Measurements from ENCODE around the gene LCP1.

Gene LCP1

GRCh38 chr13:46146898-46147297, 35.1 kb downstream of the LCP1 start:
- Histone ChIP-seq H3K27me3 (replicated peaks; ENCODE audit: control insufficient read depth, insufficient read depth, low read length) (no peaks in the 10 kb centered on the region), H3K4me3 (replicated peaks; ENCODE audit: low read depth, low read length) (no peak overlapping the region), H3K36me3 (ENCODE audit: control insufficient read depth, insufficient read depth, low read length) (peaks cover 32% of the 10 kb centered on the region)
- TF ChIP-seq, protein P1, sequence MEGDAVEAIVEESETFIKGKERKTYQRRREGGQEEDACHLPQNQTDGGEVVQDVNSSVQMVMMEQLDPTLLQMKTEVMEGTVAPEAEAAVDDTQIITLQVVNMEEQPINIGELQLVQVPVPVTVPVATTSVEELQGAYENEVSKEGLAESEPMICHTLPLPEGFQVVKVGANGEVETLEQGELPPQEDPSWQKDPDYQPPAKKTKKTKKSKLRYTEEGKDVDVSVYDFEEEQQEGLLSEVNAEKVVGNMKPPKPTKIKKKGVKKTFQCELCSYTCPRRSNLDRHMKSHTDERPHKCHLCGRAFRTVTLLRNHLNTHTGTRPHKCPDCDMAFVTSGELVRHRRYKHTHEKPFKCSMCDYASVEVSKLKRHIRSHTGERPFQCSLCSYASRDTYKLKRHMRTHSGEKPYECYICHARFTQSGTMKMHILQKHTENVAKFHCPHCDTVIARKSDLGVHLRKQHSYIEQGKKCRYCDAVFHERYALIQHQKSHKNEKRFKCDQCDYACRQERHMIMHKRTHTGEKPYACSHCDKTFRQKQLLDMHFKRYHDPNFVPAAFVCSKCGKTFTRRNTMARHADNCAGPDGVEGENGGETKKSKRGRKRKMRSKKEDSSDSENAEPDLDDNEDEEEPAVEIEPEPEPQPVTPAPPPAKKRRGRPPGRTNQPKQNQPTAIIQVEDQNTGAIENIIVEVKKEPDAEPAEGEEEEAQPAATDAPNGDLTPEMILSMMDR (IDR thresholded peaks at IDR 0.05; ENCODE audit: insufficient read depth, low read length, poor library complexity, severe bottlenecking) = no peak
- no peak for DNase-seq (ENCODE audit: extremely low read depth, insufficient read length)

DNA sequence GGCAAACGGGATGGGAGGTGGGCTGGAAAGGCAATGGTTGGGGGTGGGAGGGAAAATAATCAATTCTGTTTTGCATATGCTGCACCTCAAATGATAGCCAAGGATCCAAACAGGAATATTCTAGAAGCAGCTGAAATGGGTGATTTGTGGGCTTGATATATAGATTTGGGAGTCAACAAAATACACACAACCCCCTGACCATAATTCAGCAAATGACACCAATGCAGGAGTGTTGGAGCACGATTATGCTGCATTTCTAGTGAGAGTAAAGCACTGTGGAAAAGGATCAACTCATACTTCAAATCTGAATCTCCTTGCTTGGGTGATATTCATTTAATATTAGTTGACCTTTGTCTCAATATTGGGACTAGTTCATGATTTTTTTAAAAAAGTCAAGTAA, 36.0 kb downstream of the LCP1 start:
- Histone ChIP-seq H3K4me3 (replicated peaks; ENCODE audit: low read depth, low read length) (no peak overlapping the region), H3K27me3 (replicated peaks; ENCODE audit: control insufficient read depth, insufficient read depth, low read length) (no peaks in the 10 kb centered on the region), H3K36me3 (ENCODE audit: control insufficient read depth, insufficient read depth, low read length) (peaks cover 31% of the 10 kb centered on the region)
- DNase-seq (ENCODE audit: extremely low read depth, insufficient read length) = no peak
- TF ChIP-seq, protein P1 (IDR thresholded peaks at IDR 0.05; ENCODE audit: insufficient read depth, low read length, poor library complexity, severe bottlenecking) = no peak

- TF ChIP-seq, protein P1 (IDR thresholded peaks at IDR 0.05; ENCODE audit: insufficient read depth, low read length, poor library complexity, severe bottlenecking) = no peak
- peaks cover 26% of the 10 kb centered on the region for H3K36me3 ChIP-seq (ENCODE audit: control insufficient read depth, insufficient read depth, low read length)
- no peaks in the 10 kb centered on the region for H3K27me3 ChIP-seq (replicated peaks; ENCODE audit: control insufficient read depth, insufficient read depth, low read length)
- no peak for DNase-seq (ENCODE audit: extremely low read depth, insufficient read length)
- H3K4me3 ChIP-seq (replicated peaks; ENCODE audit: low read depth, low read length) = no peak overlapping the region
Observed at GRCh38 chr13:46145135-46145534, 36.8 kb downstream of the LCP1 start.

- DNase-seq (ENCODE audit: extremely low read depth, insufficient read length) = no peak
- Histone ChIP-seq H3K27me3 (replicated peaks; ENCODE audit: control insufficient read depth, insufficient read depth, low read length) (no peaks in the 10 kb centered on the region), H3K36me3 (ENCODE audit: control insufficient read depth, insufficient read depth, low read length) (peaks cover 26% of the 10 kb centered on the region), H3K4me3 (replicated peaks; ENCODE audit: low read depth, low read length) (no peak overlapping the region)
- TF ChIP-seq, protein P1 (IDR thresholded peaks at IDR 0.05; ENCODE audit: insufficient read depth, low read length, poor library complexity, severe bottlenecking) = no peak
Observed at GRCh38 chr13:46143184-46143701, 38.7 kb downstream of the LCP1 start.

- TF ChIP-seq, protein P1 (IDR thresholded peaks at IDR 0.05; ENCODE audit: insufficient read depth, low read length, poor library complexity, severe bottlenecking) = no peak
- no peak for DNase-seq (ENCODE audit: extremely low read depth, insufficient read length)
- H3K27me3 ChIP-seq (replicated peaks; ENCODE audit: control insufficient read depth, insufficient read depth, low read length) = no peaks in the 10 kb centered on the region
- no peak overlapping the region for H3K4me3 ChIP-seq (replicated peaks; ENCODE audit: low read depth, low read length)
- peaks cover 26% of the 10 kb centered on the region for H3K36me3 ChIP-seq (ENCODE audit: control insufficient read depth, insufficient read depth, low read length)
Observed at GRCh38 chr13:46142776-46143175, 39.2 kb downstream of the LCP1 start.

- Histone ChIP-seq H3K4me3 (replicated peaks; ENCODE audit: low read depth, low read length) (no peak overlapping the region), H3K36me3 (ENCODE audit: control insufficient read depth, insufficient read depth, low read length) (peaks cover 31% of the 10 kb centered on the region), H3K27me3 (replicated peaks; ENCODE audit: control insufficient read depth, insufficient read depth, low read length) (no peaks in the 10 kb centered on the region)
- TF ChIP-seq, protein P1 (IDR thresholded peaks at IDR 0.05; ENCODE audit: insufficient read depth, low read length, poor library complexity, severe bottlenecking) = no peak
- no peak for DNase-seq (ENCODE audit: extremely low read depth, insufficient read length)
Observed at GRCh38 chr13:46140044-46140443, 41.9 kb downstream of the LCP1 start.

All from GM06990 (cell line).